GM12878 (cell line): Measurements from ENCODE around the gene ADRB1.

ENCODE experiments used
- CHD4 ChIP-seq: fragments of 200-600 bp; sonication (generic); IDR thresholded peaks from 2 replicates; pipeline ENCODE4 v1.6.1; 2016; ENCODE audit warnings: mild to moderate bottlenecking
- CTCF ChIP-seq, 3 experiments: IDR thresholded peaks in 2 of 3; conservative IDR thresholded peaks in 1 of 3; 2 replicates each; pipeline ENCODE4 v1.5.1; 2011; ENCODE audit warnings: low read depth in 3 of 3, low read length in 3 of 3, mild to moderate bottlenecking in 3 of 3, control low read depth in 2 of 3, moderate library complexity in 2 of 3, inconsistent platforms in 1 of 3, mixed read lengths in 1 of 3; ENCODE audit not compliant: control insufficient read depth in 2 of 3, insufficient read depth in 1 of 3; ENCODE audit errors: extremely low read depth in 1 of 3
- EZH2 ChIP-seq: IDR thresholded peaks from 2 replicates; pipeline ENCODE4 v1.6.1; 2012; ENCODE audit warnings: low read depth, mild to moderate bottlenecking, control low read depth, inconsistent platforms, low read length, borderline replicate concordance; ENCODE audit not compliant: control insufficient read depth
- MEF2B ChIP-seq: fragments of 450-650 bp; IDR thresholded peaks from 2 replicates; pipeline ENCODE4 v1.6.1; 2018; ENCODE audit warnings: mild to moderate bottlenecking, moderate library complexity; ENCODE audit not compliant: partially characterized antibody, poor library complexity, severe bottlenecking
- MTA2 ChIP-seq: fragments of 450-650 bp; IDR thresholded peaks from 2 replicates; pipeline ENCODE4 v1.6.1; 2016; ENCODE audit warnings: low read depth, mild to moderate bottlenecking, moderate library complexity
- POLR2A ChIP-seq: IDR thresholded peaks from 2 replicates; pipeline ENCODE4 v1.6.1; 2011; ENCODE audit warnings: low read depth, mild to moderate bottlenecking, low read length
- POLR2AphosphoS5 ChIP-seq: IDR thresholded peaks from 2 replicates; pipeline ENCODE4 v1.6.1; 2011; ENCODE audit warnings: mild to moderate bottlenecking, low read length, inconsistent platforms
- RAD51 ChIP-seq: fragments of 450-650 bp; IDR thresholded peaks from 2 replicates; pipeline ENCODE4 v1.6.1; 2016; ENCODE audit warnings: moderate library complexity, mild to moderate bottlenecking, inconsistent platforms

- TF ChIP-seq RAD51 = no peak
- TF ChIP-seq MTA2 = no peak
- no peak for TF ChIP-seq EZH2
- no peak for TF ChIP-seq POLR2AphosphoS5
- no peak for TF ChIP-seq POLR2A
- TF ChIP-seq CTCF (IDR thresholded peaks at IDR 0.05 in 2 of 3, conservative IDR thresholded peaks at IDR 0.05 in 1 of 3; ENCODE audit: control insufficient read depth in 2 of 3, extremely low read depth in 1 of 3, insufficient read depth in 1 of 3, low read depth in 3 of 3, low read length in 3 of 3) = no peak
- TF ChIP-seq CHD4 = no peak
- TF ChIP-seq MEF2B = no peak
Measured at GRCh38 chr10:114084215-114084614, 40.5 kb downstream of the ADRB1 start.
